Stomach (tissue), 4 donors: ENCODE data around the gene ZDHHC16.

Experiments used
- EP300 ChIP-seq: sonication (generic); formaldehyde crosslinking; IDR thresholded peaks from one replicate; pipeline ENCODE4 v1.6.1; 2017; ENCODE audit warnings: antibody characterized with exemption
- POLR2A ChIP-seq, 4 donors: fragments of 450-650 bp; IDR thresholded peaks; one replicate each; pipeline ENCODE4 v1.6.1; 2016; ENCODE audit warnings: antibody characterized with exemption in 4 of 4, control low read depth in 2 of 4, mild to moderate bottlenecking in 1 of 4, moderate library complexity in 1 of 4
- POLR2AphosphoS5 ChIP-seq, 3 donors: sonication (generic); formaldehyde crosslinking; IDR thresholded peaks; one replicate each; pipeline ENCODE4 v1.6.1; 2016; ENCODE audit warnings: antibody characterized with exemption in 3 of 3
- TF ChIP-seq, protein P1 (sequence below), 7 experiments: fragments of 450-650 bp in 4 of 7; fragments of 200-600 bp in 3 of 7; sonication (generic) in 3 of 7; IDR thresholded peaks; one replicate each; pipeline ENCODE4 v1.5.1; 2016 to 2019; ENCODE audit warnings: antibody characterized with exemption in 7 of 7, control low read depth in 2 of 7, mild to moderate bottlenecking in 1 of 7

DNA sequence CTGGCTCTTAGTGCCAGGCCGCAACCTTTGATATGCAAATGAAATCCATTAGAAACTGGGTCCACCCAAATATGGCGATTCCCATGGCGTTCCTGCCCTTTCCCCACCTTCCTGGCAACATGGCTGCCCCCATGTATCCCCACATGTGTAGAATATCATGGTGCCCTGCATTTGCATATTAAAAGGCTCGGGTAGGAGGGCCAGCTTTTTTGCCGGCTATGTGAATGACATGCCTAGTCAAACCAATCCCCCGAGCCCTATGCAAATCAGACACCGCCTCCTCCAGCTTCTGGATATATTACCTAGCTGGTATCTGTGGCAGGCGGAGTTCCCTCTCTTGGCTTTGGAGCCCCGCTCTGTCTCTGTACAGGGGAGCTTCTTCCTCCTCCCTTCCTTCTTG is 34.0 kb downstream of the ZDHHC16 start:
- TF ChIP-seq, protein P1, sequence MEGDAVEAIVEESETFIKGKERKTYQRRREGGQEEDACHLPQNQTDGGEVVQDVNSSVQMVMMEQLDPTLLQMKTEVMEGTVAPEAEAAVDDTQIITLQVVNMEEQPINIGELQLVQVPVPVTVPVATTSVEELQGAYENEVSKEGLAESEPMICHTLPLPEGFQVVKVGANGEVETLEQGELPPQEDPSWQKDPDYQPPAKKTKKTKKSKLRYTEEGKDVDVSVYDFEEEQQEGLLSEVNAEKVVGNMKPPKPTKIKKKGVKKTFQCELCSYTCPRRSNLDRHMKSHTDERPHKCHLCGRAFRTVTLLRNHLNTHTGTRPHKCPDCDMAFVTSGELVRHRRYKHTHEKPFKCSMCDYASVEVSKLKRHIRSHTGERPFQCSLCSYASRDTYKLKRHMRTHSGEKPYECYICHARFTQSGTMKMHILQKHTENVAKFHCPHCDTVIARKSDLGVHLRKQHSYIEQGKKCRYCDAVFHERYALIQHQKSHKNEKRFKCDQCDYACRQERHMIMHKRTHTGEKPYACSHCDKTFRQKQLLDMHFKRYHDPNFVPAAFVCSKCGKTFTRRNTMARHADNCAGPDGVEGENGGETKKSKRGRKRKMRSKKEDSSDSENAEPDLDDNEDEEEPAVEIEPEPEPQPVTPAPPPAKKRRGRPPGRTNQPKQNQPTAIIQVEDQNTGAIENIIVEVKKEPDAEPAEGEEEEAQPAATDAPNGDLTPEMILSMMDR (IDR thresholded peaks at IDR 0.05), result no peak
- TF ChIP-seq POLR2A (IDR thresholded peaks at IDR 0.05), result no peak
- TF ChIP-seq EP300, result no peak
- no peak for TF ChIP-seq POLR2AphosphoS5 (IDR thresholded peaks at IDR 0.05)
